ENCODE results near the gene BCL2L2.
A peak's percentile ranks its signal among the peaks of the same experiment; 100 is the strongest.

Gene BCL2L2

GRCh38 chr14:23296012-23296777 is 10.4 kb upstream of the BCL2L2 start:
- no peak for TF ChIP-seq CTCF (conservative IDR thresholded peaks at IDR 0.05; ENCODE audit: low read length)
- H3K4me3 ChIP-seq (ENCODE audit: low read length): no peak overlapping the region
- no peak for DNase-seq (ENCODE audit: low read depth)

GRCh38 chr14:23297096-23297495 is 9.5 kb upstream of the BCL2L2 start:
- H3K4me3 ChIP-seq (ENCODE audit: low read length): no peak overlapping the region
- no peak for DNase-seq (ENCODE audit: low read depth)
- no peak for TF ChIP-seq CTCF (conservative IDR thresholded peaks at IDR 0.05; ENCODE audit: low read length)

GRCh38 chr14:23297611-23298277 is 8.9 kb upstream of the BCL2L2 start:
- no peak for DNase-seq (ENCODE audit: low read depth)
- H3K4me3 ChIP-seq (ENCODE audit: low read length): no peak overlapping the region
- TF ChIP-seq CTCF (conservative IDR thresholded peaks at IDR 0.05; ENCODE audit: low read length): no peak

GRCh38 chr14:23299211-23299957 is 7.2 kb upstream of the BCL2L2 start:
- DNase-seq (ENCODE audit: low read depth): peak; percentile 75
- H3K4me3 ChIP-seq (ENCODE audit: low read length): no peak overlapping the region
- TF ChIP-seq CTCF (conservative IDR thresholded peaks at IDR 0.05; ENCODE audit: low read length): peak; percentile 48

- no peak for DNase-seq (ENCODE audit: low read depth)
- peak overlapping the region; percentile 85 for H3K4me3 ChIP-seq (ENCODE audit: low read length)
- TF ChIP-seq CTCF (conservative IDR thresholded peaks at IDR 0.05; ENCODE audit: low read length): no peak
These were observed 6.5 kb upstream of the BCL2L2 start for GRCh38 chr14:23299986-23300686.

GRCh38 chr14:23300687-23301223 is 5.9 kb upstream of the BCL2L2 start:
- H3K4me3 ChIP-seq (ENCODE audit: low read length): peak overlapping the region; percentile 85
- DNase-seq (ENCODE audit: low read depth): no peak
- TF ChIP-seq CTCF (conservative IDR thresholded peaks at IDR 0.05; ENCODE audit: low read length): no peak
